CD14-positive monocyte (primary cell): Measurements from ENCODE around the gene GAL. TPM values are rescaled to one million over a fixed set of nuclear protein-coding genes. Genes with fewer than 3 reads are reported as not detected.

Experiments
- DNase-seq, 3 donors: peaks; one replicate each; pipeline ENCODE4 v3.0.0-alpha.2; 2011 to 2022
- H2AFZ ChIP-seq: 2 replicates; pipeline ENCODE4 v1.6.0; 2012; ENCODE audit warnings: mild to moderate bottlenecking, low read depth, low read length, inconsistent platforms; ENCODE audit not compliant: insufficient read depth, poor library complexity, severe bottlenecking
- H3K27ac ChIP-seq, 2 donors: 1 replicate in 1 of 2; 2 replicates in 1 of 2; pipeline ENCODE4 v1.5.1; 2012 to 2013; ENCODE audit warnings: low read length in 2 of 2, control low read depth in 1 of 2, inconsistent platforms in 1 of 2, low read depth in 1 of 2, mild to moderate bottlenecking in 1 of 2
- H3K27me3 ChIP-seq, 2 donors: one replicate each; pipeline versions ENCODE4 v1.6.0 to v1.6.1; 2011 to 2013; ENCODE audit warnings: low read length in 2 of 2; ENCODE audit not compliant: control insufficient read depth in 2 of 2, insufficient read depth in 2 of 2
- H3K36me3 ChIP-seq, 2 donors: replicated peaks in 1 of 2; 1 replicate in 1 of 2; 2 replicates in 1 of 2; pipeline versions ENCODE4 v1.5.1 to v1.6.1; 2012 to 2013; ENCODE audit warnings: low read length in 2 of 2, control low read depth in 1 of 2, inconsistent platforms in 1 of 2, mild to moderate bottlenecking in 1 of 2; ENCODE audit not compliant: insufficient read depth in 2 of 2, control insufficient read depth in 1 of 2
- H3K4me1 ChIP-seq, 2 donors: 1 replicate in 1 of 2; 2 replicates in 1 of 2; pipeline versions ENCODE4 v1.5.1 to v1.6.1; 2012 to 2013; ENCODE audit warnings: low read length in 2 of 2, control low read depth in 1 of 2, inconsistent platforms in 1 of 2, mild to moderate bottlenecking in 1 of 2, moderate library complexity in 1 of 2; ENCODE audit not compliant: insufficient read depth in 2 of 2, control insufficient read depth in 1 of 2
- H3K4me2 ChIP-seq: replicated peaks from 2 replicates; pipeline ENCODE3; 2012; ENCODE audit warnings: low read length, moderate library complexity, mild to moderate bottlenecking; ENCODE audit not compliant: poor library complexity, severe bottlenecking; ENCODE audit errors: extremely low read depth
- H3K4me3 ChIP-seq, 3 experiments: fragments of 200-600 bp in 1 of 3; sonication (generic) in 1 of 3; replicated peaks in 1 of 3; 1 replicate in 2 of 3; 2 replicates in 1 of 3; pipeline ENCODE4 v1.5.1; 2011 to 2013; ENCODE audit warnings: low read length in 3 of 3, mild to moderate bottlenecking in 3 of 3, control low read depth in 2 of 3, low read depth in 2 of 3, inconsistent platforms in 1 of 3, moderate library complexity in 1 of 3
- H3K79me2 ChIP-seq: 2 replicates; pipeline ENCODE4 v1.6.0; 2012; ENCODE audit warnings: mild to moderate bottlenecking, control low read depth, inconsistent platforms, low read length, moderate library complexity; ENCODE audit not compliant: insufficient read depth
- H3K9ac ChIP-seq: 2 replicates; pipeline ENCODE4 v1.6.0; 2017; ENCODE audit warnings: low read length, mild to moderate bottlenecking; ENCODE audit not compliant: insufficient read depth, poor library complexity, severe bottlenecking
- H3K9me3 ChIP-seq, 2 donors: replicated peaks in 1 of 2; 1 replicate in 1 of 2; 2 replicates in 1 of 2; pipeline versions ENCODE4 v1.5.1 to v1.6.1; 2012 to 2013; ENCODE audit warnings: low read length in 2 of 2, control low read depth in 1 of 2; ENCODE audit not compliant: control insufficient read depth in 1 of 2, insufficient read depth in 1 of 2
- H4K20me1 ChIP-seq: 2 replicates; pipeline ENCODE4 v1.6.0; 2012; ENCODE audit warnings: mild to moderate bottlenecking, low read length, control low read depth, moderate library complexity; ENCODE audit not compliant: insufficient read depth
- H3K27ac Mint-ChIP-seq, 7 donors: one replicate each; pipeline ENCODE4 v1.8.0; 2020; ENCODE audit warnings: mild to moderate bottlenecking in 7 of 7, mixed read lengths in 7 of 7, moderate library complexity in 6 of 7, inconsistent platforms in 2 of 7
- H3K27me3 Mint-ChIP-seq, 3 donors: one replicate each; pipeline ENCODE4 v1.8.0; 2021 to 2022; ENCODE audit warnings: low read depth in 3 of 3, mild to moderate bottlenecking in 3 of 3, mixed read lengths in 3 of 3, moderate library complexity in 3 of 3, inconsistent platforms in 1 of 3
- H3K36me3 Mint-ChIP-seq, 2 donors: one replicate each; pipeline ENCODE4 v1.8.0; 2020; ENCODE audit warnings: mixed read lengths in 2 of 2, inconsistent platforms in 1 of 2, mild to moderate bottlenecking in 1 of 2
- H3K4me1 Mint-ChIP-seq: one replicate; pipeline ENCODE4 v1.8.0; 2020; ENCODE audit warnings: mild to moderate bottlenecking, mixed read lengths
- H3K4me3 Mint-ChIP-seq, 2 donors: one replicate each; pipeline ENCODE4 v1.8.0; 2020; ENCODE audit warnings: mild to moderate bottlenecking in 2 of 2, mixed read lengths in 2 of 2, moderate library complexity in 1 of 2
- H3K9me3 Mint-ChIP-seq, 7 donors: one replicate each; pipeline ENCODE4 v1.8.0; 2020 to 2022; ENCODE audit warnings: mixed read lengths in 7 of 7, mild to moderate bottlenecking in 6 of 7, moderate library complexity in 6 of 7, inconsistent platforms in 2 of 7
- CTCF ChIP-seq: fragments of 200-600 bp; IDR thresholded peaks from one replicate; pipeline ENCODE4 v1.8.0; 2022; ENCODE audit warnings: antibody characterized with exemption, mild to moderate bottlenecking
- WGBS: methylation state at CpG from one replicate; pipeline ENCODE4 v1.1.5; 2013; ENCODE audit warnings: missing lambda C conversion rate; ENCODE audit not compliant: insufficient coverage; 5-methylcytosine and 5-hydroxymethylcytosine counted together
- intact Hi-C, 2 donors: fragments of 100-400 bp; cut with micrococcal nuclease; formaldehyde crosslinking; loops; one replicate each; pipeline versions ENCODE4 v1.15.0 to v1.15.1; 2023
- polyA plus RNA-seq, 3 donors: library from polyadenylated mRNA; depleted of rRNA in 1 of 3; unstranded in 2 of 3; stranded (reverse) in 1 of 3; fragments of 300-500 nt in 2 of 3; fragments of >200 nt in 1 of 3; fragmentation: Illumina TruSeq in 2 of 3; gene quantifications; 1 replicate in 2 of 3; 2 replicates in 1 of 3; pipeline ENCODE4 v1.2.3, GENCODE V29; 2012 to 2021

Gene GAL
- polyA plus RNA-seq, 3 donors = not detected

GRCh38 chr11:68692871-68693483 is 8.6 kb downstream of the GAL start:
- no peak for TF ChIP-seq CTCF
- H3K27ac ChIP-seq = no peak overlapping the region
- peaks cover 24 to 31% (median 29%) of the 10 kb centered on the region in 3 donors for H3K27me3 Mint-ChIP-seq
- no peak overlapping the region for H2AFZ ChIP-seq
- intact Hi-C loops = no loop called here
- H3K9me3 Mint-ChIP-seq = peaks cover 2 to 22% (median 16%) of the 10 kb centered on the region in 7 donors
- no peaks in the 10 kb centered on the region for H3K4me1 Mint-ChIP-seq
- H3K36me3 Mint-ChIP-seq = no peaks in the 10 kb centered on the region
- no peak overlapping the region for H3K4me3 Mint-ChIP-seq
- no peaks in the 10 kb centered on the region for H3K4me1 ChIP-seq
- no peaks in the 10 kb centered on the region for H3K36me3 ChIP-seq
- peaks cover 0 to 16% of the 10 kb centered on the region in 2 donors for H3K27me3 ChIP-seq
- no peaks in the 10 kb centered on the region for H3K79me2 ChIP-seq
- H3K4me2 ChIP-seq = no peak overlapping the region
- no peak for DNase-seq
- WGBS = 97% methylated on average over 14 of the region's 15 CpGs
- H3K9me3 ChIP-seq = peaks cover 5 to 9% of the 10 kb centered on the region in 2 donors
- no peak overlapping the region for H3K4me3 ChIP-seq
- no peaks in the 10 kb centered on the region for H4K20me1 ChIP-seq
- H3K9ac ChIP-seq = no peak overlapping the region
- no peak overlapping the region for H3K27ac Mint-ChIP-seq

DNA sequence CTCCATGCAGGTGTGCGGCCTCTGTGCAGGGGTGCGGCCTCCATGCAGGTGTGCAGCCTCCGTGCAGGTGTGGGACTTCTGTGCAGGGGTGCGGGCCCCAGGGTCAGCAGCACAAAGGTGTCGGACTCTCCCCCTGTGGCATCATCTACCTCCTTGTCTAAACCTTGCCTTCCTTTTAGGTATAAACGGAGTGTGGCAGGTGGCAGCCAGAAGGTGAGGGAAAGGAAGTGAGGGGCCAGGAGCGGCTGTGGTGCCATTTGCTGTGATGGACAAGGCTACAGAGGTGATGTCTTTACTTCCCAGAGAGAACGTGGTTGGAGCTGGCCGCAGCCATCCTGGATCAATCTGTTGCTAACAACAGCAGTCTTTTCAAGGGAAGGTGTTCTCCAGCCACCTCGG is 9.1 kb downstream of the GAL start:
- Histone ChIP-seq H2AFZ (no peak overlapping the region), H3K4me2 (no peak overlapping the region), H3K9me3 (peaks cover 5 to 9% of the 10 kb centered on the region in 2 donors), H3K4me3 (no peak overlapping the region), H3K27me3 (peaks cover 0 to 13% of the 10 kb centered on the region in 2 donors), H4K20me1 (no peaks in the 10 kb centered on the region), H3K9ac (no peak overlapping the region), H3K27ac (no peak overlapping the region), H3K79me2 (no peaks in the 10 kb centered on the region), H3K4me1 (no peaks in the 10 kb centered on the region), H3K36me3 (no peaks in the 10 kb centered on the region)
- Mint-ChIP-seq H3K4me3 (no peak overlapping the region), H3K36me3 (no peaks in the 10 kb centered on the region), H3K27ac (no peak overlapping the region), H3K9me3 (peaks cover 2 to 22% (median 17%) of the 10 kb centered on the region in 7 donors), H3K4me1 (no peaks in the 10 kb centered on the region), H3K27me3 (peaks cover 24 to 30% (median 28%) of the 10 kb centered on the region in 3 donors)
- intact Hi-C loops = no loop called here
- TF ChIP-seq CTCF = no peak
- 97% methylated on average over 4 of the region's 10 CpGs for WGBS
- no peak for DNase-seq
